Duodenal mucosa (tissue), 2 donors: ENCODE measurements around the gene SESN3.
"Not testable (repeated sequence)": the region's sequence is repeated elsewhere in the genome, so short reads cannot be mapped to it uniquely, and the experiment has no call there.

Source experiments
- H3K27ac ChIP-seq: one replicate; pipeline ENCODE4 v1.7.0; 2013; ENCODE audit warnings: low read depth, low read length
- H3K27me3 ChIP-seq, 2 donors: one replicate each; pipeline ENCODE4 v1.7.0; 2013; ENCODE audit warnings: low read length in 2 of 2, control low read depth in 1 of 2; ENCODE audit not compliant: insufficient read depth in 2 of 2, control insufficient read depth in 1 of 2
- H3K36me3 ChIP-seq, 2 donors: one replicate each; pipeline ENCODE4 v1.7.0; 2013; ENCODE audit warnings: low read length in 2 of 2, control low read depth in 1 of 2; ENCODE audit not compliant: insufficient read depth in 2 of 2, control insufficient read depth in 1 of 2
- H3K4me1 ChIP-seq, 2 donors: one replicate each; pipeline ENCODE4 v1.7.0; 2013; ENCODE audit warnings: low read length in 2 of 2, control low read depth in 1 of 2; ENCODE audit not compliant: insufficient read depth in 2 of 2, control insufficient read depth in 1 of 2
- H3K4me3 ChIP-seq, 2 donors: one replicate each; pipeline ENCODE4 v1.7.0; 2013; ENCODE audit warnings: low read length in 2 of 2, low read depth in 1 of 2
- H3K9ac ChIP-seq, 2 donors: one replicate each; pipeline ENCODE4 v1.7.0; 2013; ENCODE audit warnings: low read length in 2 of 2, low read depth in 1 of 2
- H3K9me3 ChIP-seq, 2 donors: one replicate each; pipeline ENCODE4 v1.7.0; 2013; ENCODE audit warnings: low read length in 2 of 2, control low read depth in 1 of 2; ENCODE audit not compliant: control insufficient read depth in 1 of 2

Gene SESN3

DNA sequence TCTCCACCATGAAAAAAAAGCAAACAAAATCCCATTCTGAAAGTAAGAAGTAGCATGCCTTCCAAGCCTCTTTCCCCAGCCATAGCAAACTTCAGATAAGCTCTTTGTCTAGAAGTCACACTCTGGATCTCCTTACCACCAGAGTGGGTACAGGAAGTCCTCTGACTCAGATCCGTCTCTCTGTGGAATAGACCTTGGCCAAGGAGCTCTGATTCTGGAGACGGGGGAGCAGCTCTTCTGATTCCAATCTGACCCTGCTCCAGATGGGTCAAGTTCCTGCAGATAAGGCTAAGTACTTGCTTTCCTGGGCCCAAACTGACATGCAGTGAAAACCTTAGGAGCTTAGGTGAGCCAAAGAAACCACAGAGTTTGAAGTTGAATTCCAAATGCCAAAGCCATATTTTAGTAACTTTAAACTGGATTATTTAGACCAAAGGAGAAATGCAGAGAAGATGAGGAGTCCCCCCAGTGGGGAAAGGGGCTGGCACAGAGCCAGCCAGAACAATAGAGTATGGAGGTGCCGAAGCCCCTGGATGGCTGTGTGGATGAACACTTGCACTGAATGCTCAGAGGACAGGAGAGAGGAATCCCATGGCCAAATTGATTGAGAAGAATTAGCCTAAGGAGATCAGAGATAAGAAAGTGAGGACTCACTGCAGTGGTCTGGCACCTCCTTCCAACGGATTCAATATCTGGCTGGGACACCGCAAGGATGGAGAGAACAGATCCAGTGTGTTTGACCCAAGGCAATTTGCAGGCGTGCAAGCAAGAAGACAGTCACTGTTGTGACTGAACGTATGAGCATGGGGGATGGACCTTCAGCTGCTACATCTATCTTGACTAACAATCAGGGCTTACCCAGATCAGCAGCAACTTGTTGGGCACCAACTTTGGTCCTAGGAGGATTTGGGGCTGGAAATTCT is 86.4 kb downstream of the SESN3 start:
- Histone ChIP-seq H3K4me1 (peaks cover 9 to 12% of the 10 kb centered on the region in 2 donors), H3K9ac (no peak overlapping the region), H3K27me3 (peaks cover 0 to 11% of the 10 kb centered on the region in 2 donors), H3K9me3 (no peaks in the 10 kb centered on the region), H3K36me3 (no peaks in the 10 kb centered on the region), H3K27ac (no peak overlapping the region), H3K4me3 (no peak overlapping the region)

DNA sequence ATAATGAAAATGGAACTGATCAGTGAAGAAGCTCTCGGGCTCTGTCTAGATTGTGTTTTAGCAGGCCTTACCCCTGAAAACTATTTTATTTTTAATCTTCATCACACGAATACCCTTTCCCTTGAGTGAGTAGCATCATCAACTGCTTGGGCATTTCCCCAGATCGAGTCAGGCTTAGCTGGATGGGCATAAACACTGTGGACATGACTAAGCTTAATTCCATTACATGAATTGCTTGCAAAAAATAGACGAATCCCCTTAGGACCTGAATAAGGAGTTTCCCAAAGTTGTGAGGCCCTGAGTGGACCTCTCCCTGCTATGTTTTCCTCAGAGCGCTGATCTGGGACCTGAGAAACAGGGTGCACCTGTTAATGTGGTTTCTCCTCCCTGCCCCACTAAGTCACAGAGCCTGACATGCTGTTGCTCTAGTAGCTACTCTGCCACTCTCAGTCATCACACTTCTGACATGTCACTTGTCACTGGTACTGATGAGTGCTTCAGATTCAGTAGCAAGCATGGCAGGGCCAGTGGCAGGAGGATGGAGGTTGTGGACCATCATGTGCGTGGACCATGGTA is 87.8 kb downstream of the SESN3 start:
- no peaks in the 10 kb centered on the region for H3K36me3 ChIP-seq
- no peak overlapping the region for H3K9ac ChIP-seq
- H3K4me3 ChIP-seq, result no peak overlapping the region
- H3K27ac ChIP-seq, result no peak overlapping the region
- H3K9me3 ChIP-seq, result no peaks in the 10 kb centered on the region
- H3K27me3 ChIP-seq, result peaks cover 0 to 11% of the 10 kb centered on the region in 2 donors
- H3K4me1 ChIP-seq, result peaks cover 3 to 11% of the 10 kb centered on the region in 2 donors

DNA sequence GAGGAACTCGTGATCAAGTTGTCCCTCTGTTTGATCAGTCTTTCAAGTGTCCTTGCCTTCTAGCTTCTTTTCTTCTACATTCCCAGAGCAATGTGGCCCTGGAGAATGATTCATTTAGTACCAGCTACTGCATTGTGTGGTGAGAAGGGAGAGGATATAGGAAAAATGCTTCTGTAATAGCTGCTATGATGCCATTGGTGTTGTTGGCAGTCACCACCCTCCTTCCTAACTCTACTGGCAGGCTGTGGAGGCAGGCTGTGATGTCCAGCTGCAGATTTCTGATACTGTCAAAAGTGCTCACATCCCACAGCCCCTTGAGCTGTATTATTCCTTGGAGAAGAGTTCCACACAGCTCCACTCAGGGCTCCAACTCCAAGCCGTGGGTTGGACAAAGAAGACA is 88.6 kb downstream of the SESN3 start:
- no peak overlapping the region for H3K9ac ChIP-seq
- no peak overlapping the region for H3K27ac ChIP-seq
- H3K4me3 ChIP-seq, result no peak overlapping the region
- H3K4me1 ChIP-seq, result peaks cover 3 to 7% of the 10 kb centered on the region in 2 donors
- no peaks in the 10 kb centered on the region for H3K36me3 ChIP-seq
- H3K27me3 ChIP-seq, result peaks cover 0 to 11% of the 10 kb centered on the region in 2 donors
- no peaks in the 10 kb centered on the region for H3K9me3 ChIP-seq

DNA sequence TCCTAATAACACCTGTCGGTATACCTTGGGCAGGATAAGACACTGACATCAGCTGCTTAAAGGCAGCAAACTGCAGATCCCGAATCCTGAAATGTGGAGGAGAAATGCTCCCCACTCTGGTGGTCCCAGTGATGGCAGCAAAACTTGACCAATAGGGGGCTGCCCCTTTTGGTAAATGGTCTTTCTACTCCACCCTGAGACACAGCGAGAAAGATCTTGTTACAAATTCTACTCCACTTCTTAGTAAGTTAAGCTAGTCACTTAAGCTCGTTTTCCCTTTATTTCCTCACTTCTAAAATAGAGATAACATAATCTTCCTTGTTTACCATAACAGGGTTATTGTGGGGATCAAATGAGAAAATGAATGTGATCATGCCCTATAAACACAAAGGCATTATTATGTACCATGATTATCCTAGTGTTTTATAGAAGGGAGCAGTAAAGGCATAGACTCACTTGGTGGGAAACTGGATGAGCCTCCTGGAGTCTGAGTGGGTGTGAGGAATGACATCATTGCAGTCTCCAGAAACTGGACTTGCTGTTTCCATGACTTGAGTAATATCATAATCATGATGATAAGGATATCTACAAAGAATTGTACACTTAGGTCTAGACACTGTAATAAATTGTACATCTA is 90.5 kb downstream of the SESN3 start:
- H3K9ac ChIP-seq, result no peak overlapping the region
- peaks cover 0 to 9% of the 10 kb centered on the region in 2 donors for H3K27me3 ChIP-seq
- no peaks in the 10 kb centered on the region for H3K4me1 ChIP-seq
- no peak overlapping the region for H3K4me3 ChIP-seq
- H3K27ac ChIP-seq, result no peak overlapping the region
- H3K9me3 ChIP-seq, result no peaks in the 10 kb centered on the region
- H3K36me3 ChIP-seq, result no peaks in the 10 kb centered on the region

DNA sequence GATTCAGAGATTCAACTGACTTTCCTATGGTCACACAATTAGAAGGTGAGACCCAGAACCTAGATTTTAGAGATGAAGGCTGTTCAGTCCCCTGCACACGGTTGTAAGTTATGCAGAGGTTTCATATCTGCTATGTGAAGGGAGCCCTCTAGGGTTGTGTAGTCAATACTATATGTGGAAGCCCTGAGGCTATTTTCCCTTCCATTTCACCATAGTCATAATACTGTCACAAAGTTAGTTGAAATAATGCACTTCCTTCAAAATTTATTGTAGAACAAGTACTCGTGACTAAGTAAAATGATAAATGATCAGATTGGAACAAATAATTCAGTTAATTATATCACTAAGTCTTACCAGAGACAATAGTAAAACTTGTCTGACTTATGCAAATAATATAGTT is 92.6 kb downstream of the SESN3 start:
- no peaks in the 10 kb centered on the region for H3K9me3 ChIP-seq
- H3K27me3 ChIP-seq, result peaks cover 0 to 5% of the 10 kb centered on the region in 2 donors
- H3K36me3 ChIP-seq, result no peaks in the 10 kb centered on the region
- H3K4me1 ChIP-seq, result no peaks in the 10 kb centered on the region
- no peak overlapping the region for H3K9ac ChIP-seq
- no peak overlapping the region for H3K27ac ChIP-seq
- no peak overlapping the region for H3K4me3 ChIP-seq

DNA sequence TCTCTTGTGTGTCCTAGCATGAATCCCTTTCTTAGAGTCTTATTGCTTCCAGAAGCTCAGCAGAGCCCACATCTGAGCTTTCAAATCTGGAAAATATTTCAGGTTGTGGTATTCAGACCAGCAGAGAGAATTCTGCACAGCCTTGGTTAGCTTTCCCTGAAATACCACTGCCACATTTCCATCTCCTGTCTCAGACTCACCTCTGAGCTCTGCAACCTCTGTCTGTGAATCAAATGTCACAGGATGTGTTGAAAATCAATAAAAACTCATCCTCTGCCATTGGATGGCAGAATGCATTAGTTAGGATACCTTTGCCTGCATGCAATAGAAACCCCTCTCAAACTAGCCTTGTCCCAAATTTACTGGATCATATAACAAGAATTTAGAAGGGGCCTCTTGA is 93.7 kb downstream of the SESN3 start:
- no peak overlapping the region for H3K4me3 ChIP-seq
- no peak overlapping the region for H3K27ac ChIP-seq
- no peaks in the 10 kb centered on the region for H3K9me3 ChIP-seq
- H3K27me3 ChIP-seq, result peaks cover 0 to 5% of the 10 kb centered on the region in 2 donors
- H3K36me3 ChIP-seq, result no peaks in the 10 kb centered on the region
- no peak overlapping the region for H3K9ac ChIP-seq
- no peaks in the 10 kb centered on the region for H3K4me1 ChIP-seq

DNA sequence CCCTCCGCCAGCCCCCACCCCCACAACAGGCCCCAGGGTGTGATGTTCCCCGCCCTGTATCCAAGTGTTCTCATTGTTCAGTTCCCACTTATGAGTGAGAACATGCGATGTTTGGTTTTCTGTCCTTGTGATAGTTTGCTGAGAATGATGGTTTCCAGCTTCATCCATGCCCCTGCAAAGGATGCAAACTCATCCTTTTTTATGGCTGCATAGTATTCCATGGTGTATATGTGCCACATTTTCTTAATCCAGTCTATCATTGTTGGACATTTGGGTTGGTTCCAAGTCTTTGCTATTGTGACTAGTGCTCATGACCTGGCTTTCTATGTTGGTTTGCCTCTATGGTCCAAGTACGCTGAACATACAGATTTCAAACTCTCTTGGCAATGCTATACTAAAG is 94.3 kb downstream of the SESN3 start:
- not testable (repeated sequence) for H3K27ac ChIP-seq, H3K4me3 ChIP-seq, H3K36me3 ChIP-seq, H3K27me3 ChIP-seq, H3K4me1 ChIP-seq, H3K9ac ChIP-seq, H3K9me3 ChIP-seq

DNA sequence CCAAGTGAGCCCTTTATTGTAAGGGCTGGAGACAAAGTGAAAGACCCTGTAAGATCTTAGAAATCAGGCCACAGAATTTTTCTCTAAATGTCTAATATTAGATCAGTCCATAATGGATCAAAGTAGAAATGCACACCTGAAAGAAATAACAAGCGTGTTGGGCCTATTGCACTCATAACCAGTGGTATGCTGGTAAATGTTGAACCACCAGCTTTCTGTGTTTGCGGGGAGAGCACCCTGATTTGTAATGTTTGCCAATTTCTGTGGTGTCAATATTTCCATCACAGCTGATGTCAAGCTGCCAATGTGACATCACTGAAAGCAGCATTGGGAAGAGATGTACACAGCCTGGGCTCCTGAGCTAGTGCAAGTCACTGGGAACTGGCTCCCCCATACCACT is 95.1 kb downstream of the SESN3 start:
- no peak overlapping the region for H3K27ac ChIP-seq
- H3K27me3 ChIP-seq, result peaks cover 0 to 5% of the 10 kb centered on the region in 2 donors
- H3K36me3 ChIP-seq, result peaks cover 0 to 3% of the 10 kb centered on the region in 2 donors
- no peaks in the 10 kb centered on the region for H3K4me1 ChIP-seq
- H3K9ac ChIP-seq, result no peak overlapping the region
- H3K9me3 ChIP-seq, result no peaks in the 10 kb centered on the region
- H3K4me3 ChIP-seq, result no peak overlapping the region

DNA sequence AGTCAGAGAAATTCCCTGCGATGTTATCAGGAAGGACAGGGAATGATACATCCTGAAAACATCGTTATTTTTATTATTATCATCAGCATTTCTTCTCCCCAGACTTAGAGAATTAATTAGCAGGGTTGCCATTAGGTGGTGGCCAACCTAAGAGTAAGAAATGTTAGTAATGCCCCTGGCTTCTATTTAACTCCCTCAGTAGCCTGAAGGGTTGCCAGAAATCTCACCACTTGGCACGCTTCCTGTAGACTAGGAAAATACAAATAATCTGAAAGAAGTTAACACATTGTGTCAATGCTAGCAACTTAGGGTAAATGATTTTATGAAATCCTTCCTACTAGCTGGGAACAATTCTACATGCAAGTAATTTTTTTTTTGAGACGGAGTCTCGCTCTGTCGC is 95.8 kb downstream of the SESN3 start:
- Histone ChIP-seq H3K27ac (no peak overlapping the region), H3K9ac (no peak overlapping the region), H3K9me3 (no peaks in the 10 kb centered on the region), H3K4me1 (no peaks in the 10 kb centered on the region), H3K27me3 (peaks cover 0 to 3% of the 10 kb centered on the region in 2 donors), H3K4me3 (no peak overlapping the region), H3K36me3 (peaks cover 0 to 3% of the 10 kb centered on the region in 2 donors)

DNA sequence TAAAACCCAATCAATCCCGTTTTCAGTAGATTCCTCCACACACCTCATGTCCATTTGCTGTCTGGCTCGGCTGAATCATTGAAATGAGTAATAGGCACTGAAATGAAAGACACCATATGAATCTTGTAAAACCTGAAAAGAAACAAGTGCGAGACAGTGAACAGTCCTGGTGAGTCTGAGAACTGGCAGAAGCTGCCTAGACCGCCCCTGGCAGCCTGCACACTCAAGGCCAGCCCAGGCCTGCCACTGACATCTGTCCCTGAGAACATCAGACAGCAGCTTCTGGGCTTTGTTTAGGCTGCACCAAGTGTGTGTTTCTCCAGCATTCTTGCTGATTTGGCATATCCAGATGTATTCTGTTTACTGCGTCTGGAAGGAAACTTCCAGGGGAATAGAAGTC is 96.5 kb downstream of the SESN3 start:
- no peak overlapping the region for H3K27ac ChIP-seq
- H3K27me3 ChIP-seq, result no peaks in the 10 kb centered on the region
- H3K4me3 ChIP-seq, result no peak overlapping the region
- no peak overlapping the region for H3K9ac ChIP-seq
- H3K9me3 ChIP-seq, result no peaks in the 10 kb centered on the region
- H3K36me3 ChIP-seq, result peaks cover 0 to 3% of the 10 kb centered on the region in 2 donors
- no peaks in the 10 kb centered on the region for H3K4me1 ChIP-seq
